WERI-Rb-1 (cell line): Measurements from ENCODE around the gene RBMS1.
"Not testable (repeated sequence)": the region's sequence is repeated elsewhere in the genome, so short reads cannot be mapped to it uniquely, and the experiment has no call there.

Source experiments
- DNase-seq: peaks from one replicate; pipeline ENCODE4 v3.0.0-alpha.2; 2020
- H3K27ac ChIP-seq: fragments of 250-450 bp; sonication (Bioruptor Pico); 2 replicates; pipeline ENCODE4 v1.5.1; 2020; ENCODE audit warnings: mild to moderate bottlenecking, moderate library complexity
- H3K27me3 ChIP-seq: fragments of 250-450 bp; sonication (Bioruptor Pico); 2 replicates; pipeline ENCODE4 v1.5.1; 2021; ENCODE audit warnings: mild to moderate bottlenecking, low read depth, moderate library complexity; ENCODE audit not compliant: insufficient read depth, severe bottlenecking
- H3K36me3 ChIP-seq: fragments of 250-450 bp; sonication (Bioruptor Pico); 2 replicates; pipeline ENCODE4 v1.5.1; 2020; ENCODE audit warnings: mild to moderate bottlenecking, moderate library complexity
- H3K4me3 ChIP-seq: 2 replicates; pipeline ENCODE4 v1.5.1; 2011; ENCODE audit warnings: low read depth, mild to moderate bottlenecking, control low read depth, low read length
- H3K9me3 ChIP-seq: fragments of 250-450 bp; sonication (Bioruptor Pico); 2 replicates; pipeline ENCODE4 v1.5.1; 2021; ENCODE audit warnings: mild to moderate bottlenecking, moderate library complexity; ENCODE audit not compliant: severe bottlenecking
- TF ChIP-seq, protein P1 (sequence below): IDR thresholded peaks from 2 replicates; pipeline ENCODE4 v1.5.1; 2011; ENCODE audit warnings: low read depth, mild to moderate bottlenecking, control low read depth, inconsistent platforms, low read length

Gene RBMS1

DNA sequence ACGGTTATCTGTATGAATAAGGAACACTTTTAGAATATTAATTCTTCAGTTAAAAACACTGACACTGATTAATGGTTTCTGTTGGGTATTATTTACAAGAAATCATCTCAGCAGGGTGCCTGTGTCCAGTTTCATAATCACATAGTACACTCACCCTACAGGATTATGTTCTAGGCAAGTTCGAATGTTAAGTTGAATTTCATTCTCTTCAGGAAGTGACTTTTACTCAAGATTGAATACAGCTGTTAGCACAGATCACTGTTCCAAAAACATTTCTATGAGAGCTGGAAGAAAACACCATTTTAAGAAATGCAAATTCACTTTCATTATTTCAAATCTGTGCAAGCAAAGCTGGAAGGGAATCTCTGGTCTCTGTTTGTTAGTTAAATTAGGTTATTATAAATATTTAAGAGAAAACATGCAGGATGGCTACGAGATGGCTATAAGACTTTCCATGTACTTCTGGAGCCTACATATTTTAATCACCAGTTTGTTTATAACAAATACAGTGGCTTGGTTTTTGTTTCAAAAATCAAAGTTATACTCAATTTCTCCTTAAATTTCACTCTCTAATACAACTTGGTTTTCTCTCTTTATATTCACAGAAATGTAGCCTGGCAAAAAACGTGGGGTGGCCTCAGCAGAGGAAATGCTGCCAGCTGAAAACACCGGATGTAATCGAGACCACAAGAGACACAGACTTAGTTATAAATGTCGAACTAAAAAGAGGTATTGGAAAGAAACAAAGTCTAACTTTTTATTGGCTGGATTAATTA is 65.8 kb downstream of the RBMS1 start:
- no peak for DNase-seq
- Histone ChIP-seq H3K27ac (no peak overlapping the region), H3K36me3 (no peaks in the 10 kb centered on the region), H3K27me3 (no peaks in the 10 kb centered on the region), H3K9me3 (peaks cover 3% of the 10 kb centered on the region), H3K4me3 (no peak overlapping the region)
- TF ChIP-seq, protein P1, sequence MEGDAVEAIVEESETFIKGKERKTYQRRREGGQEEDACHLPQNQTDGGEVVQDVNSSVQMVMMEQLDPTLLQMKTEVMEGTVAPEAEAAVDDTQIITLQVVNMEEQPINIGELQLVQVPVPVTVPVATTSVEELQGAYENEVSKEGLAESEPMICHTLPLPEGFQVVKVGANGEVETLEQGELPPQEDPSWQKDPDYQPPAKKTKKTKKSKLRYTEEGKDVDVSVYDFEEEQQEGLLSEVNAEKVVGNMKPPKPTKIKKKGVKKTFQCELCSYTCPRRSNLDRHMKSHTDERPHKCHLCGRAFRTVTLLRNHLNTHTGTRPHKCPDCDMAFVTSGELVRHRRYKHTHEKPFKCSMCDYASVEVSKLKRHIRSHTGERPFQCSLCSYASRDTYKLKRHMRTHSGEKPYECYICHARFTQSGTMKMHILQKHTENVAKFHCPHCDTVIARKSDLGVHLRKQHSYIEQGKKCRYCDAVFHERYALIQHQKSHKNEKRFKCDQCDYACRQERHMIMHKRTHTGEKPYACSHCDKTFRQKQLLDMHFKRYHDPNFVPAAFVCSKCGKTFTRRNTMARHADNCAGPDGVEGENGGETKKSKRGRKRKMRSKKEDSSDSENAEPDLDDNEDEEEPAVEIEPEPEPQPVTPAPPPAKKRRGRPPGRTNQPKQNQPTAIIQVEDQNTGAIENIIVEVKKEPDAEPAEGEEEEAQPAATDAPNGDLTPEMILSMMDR, result no peak

DNA sequence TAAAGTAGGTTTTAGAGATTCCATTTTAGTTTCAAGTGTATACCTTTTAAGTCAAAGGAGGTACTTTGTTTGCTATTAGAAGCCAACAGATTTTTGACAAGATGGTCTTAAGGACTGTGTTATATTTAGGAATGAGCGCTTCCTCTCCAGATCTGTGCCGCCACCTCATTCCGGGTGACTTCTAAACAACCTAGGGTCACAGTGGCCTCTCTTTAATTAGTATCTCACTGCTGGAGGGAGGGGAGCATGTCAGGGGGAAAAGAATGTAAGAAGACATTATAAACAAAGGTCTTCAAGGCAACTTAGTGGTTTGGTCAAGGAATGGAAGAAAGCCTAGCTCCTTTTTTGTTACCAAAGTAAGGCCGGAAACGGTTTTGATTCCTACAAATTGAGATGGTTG is 67.0 kb downstream of the RBMS1 start:
- TF ChIP-seq, protein P1, result no peak
- Histone ChIP-seq H3K27ac (no peak overlapping the region), H3K4me3 (no peak overlapping the region), H3K36me3 (no peaks in the 10 kb centered on the region), H3K9me3 (peaks cover 3% of the 10 kb centered on the region), H3K27me3 (no peaks in the 10 kb centered on the region)
- DNase-seq, result no peak

DNA sequence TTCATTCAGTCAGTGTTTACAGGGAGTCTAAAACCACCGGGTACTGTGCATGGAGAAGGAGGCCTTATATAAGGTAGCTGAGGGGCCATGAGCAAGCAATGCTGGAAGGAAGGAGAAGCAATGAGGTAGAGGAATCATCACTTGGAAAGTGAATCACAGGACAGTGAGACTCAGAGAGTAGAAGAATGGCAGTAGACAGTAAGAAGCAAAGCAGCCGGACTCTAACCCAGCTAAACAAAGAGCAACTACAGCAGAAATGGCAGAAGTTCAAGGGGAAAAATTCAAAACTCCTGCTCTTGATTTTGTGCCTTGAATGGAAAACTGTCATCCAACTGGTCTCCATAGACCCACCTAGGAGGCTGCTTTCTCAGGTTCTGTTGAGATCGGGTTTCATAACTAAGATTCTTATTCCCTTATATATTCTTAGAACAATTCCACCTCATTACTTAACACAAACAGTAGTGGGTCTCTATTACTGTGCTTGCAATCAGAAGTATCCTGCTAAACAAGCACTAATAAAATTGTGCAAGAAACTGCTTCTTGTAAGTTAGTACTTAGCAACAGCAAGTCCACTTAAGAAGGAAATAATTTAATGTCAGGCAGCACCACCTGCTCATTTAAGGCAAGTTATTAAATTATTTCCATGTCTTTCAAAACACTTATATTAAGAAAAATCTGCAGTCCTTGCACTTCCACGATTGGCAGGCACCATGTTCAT is 68.0 kb downstream of the RBMS1 start:
- no peak overlapping the region for H3K27ac ChIP-seq
- no peak for DNase-seq
- TF ChIP-seq, protein P1, result no peak

DNA sequence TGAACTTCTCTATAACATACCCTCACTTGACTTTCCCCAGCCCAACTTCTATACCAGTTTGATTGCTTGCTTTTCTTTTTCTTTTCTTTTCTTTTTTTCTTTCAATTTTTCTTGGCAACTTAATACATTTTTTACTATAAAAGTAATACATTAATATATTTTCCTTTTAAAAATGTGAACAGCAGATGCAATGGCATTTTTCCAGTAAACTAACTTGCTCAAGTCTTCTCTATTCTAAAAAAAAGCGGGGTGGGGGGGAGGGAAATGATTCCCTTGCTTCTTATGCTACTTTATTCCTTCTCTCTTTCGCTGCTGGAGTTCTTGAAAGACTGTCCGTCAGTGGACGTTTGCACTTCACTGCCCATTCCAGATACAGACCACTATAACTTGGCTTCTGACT is 70.5 kb downstream of the RBMS1 start:
- TF ChIP-seq, protein P1, result no peak
- DNase-seq, result no peak
- Histone ChIP-seq H3K27me3 (no peaks in the 10 kb centered on the region), H3K36me3 (no peaks in the 10 kb centered on the region), H3K9me3 (no peaks in the 10 kb centered on the region), H3K4me3 (no peak overlapping the region), H3K27ac (no peak overlapping the region)

More for the DNA sequence above, 68.0 kb downstream of the RBMS1 start:
- H3K9me3 ChIP-seq, result peaks cover 3% of the 10 kb centered on the region
- H3K4me3 ChIP-seq, result no peak overlapping the region
- no peaks in the 10 kb centered on the region for H3K36me3 ChIP-seq
- no peaks in the 10 kb centered on the region for H3K27me3 ChIP-seq

DNA sequence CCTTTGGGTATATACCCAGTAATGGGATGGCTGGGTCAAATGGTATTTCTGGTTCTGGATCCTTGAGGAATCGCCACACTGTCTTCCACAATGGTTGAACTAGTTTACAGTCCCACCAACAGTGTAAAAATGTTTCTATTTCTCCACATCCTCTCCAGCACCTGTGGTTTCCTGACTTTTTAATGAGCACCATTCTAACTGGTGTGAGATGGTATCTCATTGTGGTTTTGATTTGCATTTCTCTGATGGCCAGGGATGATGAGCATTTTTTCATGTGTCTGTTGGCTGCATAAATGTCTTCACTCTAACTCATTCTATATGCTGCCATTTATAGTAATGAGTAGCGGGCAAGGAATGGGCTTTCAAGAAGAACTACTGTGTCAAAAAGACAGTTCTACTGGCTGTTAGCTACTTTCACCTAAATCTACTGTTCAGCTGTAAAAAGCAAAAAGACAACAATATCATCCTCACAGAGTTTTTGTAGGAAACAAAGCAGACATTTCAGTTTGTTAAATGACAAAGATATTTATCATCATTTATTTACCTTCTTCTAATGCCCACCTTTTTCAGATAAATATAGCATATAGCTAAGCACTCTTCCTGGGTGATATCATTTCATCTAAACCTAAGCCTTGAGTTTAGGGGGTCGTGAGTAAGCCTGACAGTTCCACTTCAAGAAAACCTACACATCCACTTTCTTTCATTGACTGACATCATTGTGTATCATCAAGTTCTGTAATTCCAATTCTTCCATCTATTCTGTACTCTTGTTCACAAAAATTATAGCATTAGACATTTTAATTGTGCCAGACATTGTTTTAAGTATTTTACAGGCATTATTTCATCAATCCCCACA is 71.7 kb downstream of the RBMS1 start:
- H3K27ac ChIP-seq, H3K27me3 ChIP-seq, H3K36me3 ChIP-seq, DNase-seq, H3K9me3 ChIP-seq, H3K4me3 ChIP-seq: not testable (repeated sequence)

DNA sequence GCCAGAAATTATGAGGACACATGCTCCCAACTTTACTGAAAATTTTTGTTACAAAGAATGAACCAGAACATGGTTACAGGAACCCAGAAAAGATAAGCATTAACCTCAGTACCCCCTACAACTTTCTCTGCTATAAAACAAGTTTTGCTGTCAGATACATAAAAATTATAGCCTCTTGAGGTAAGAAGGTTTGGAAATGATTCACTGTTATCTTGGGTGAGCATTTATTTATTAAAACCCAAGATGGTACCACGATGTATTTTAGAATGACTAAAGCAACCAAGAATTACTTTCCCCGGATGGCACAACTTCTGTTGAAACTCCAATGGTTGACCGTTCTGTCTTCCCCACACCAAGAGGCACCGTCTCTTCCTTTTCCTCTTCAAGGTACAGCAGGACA is 72.9 kb downstream of the RBMS1 start:
- Histone ChIP-seq H3K27me3 (no peaks in the 10 kb centered on the region), H3K27ac (no peak overlapping the region), H3K4me3 (no peak overlapping the region), H3K9me3 (no peaks in the 10 kb centered on the region), H3K36me3 (no peaks in the 10 kb centered on the region)
- no peak for DNase-seq
- TF ChIP-seq, protein P1, result no peak
